NCI-H446 (cell line): Measurements from ENCODE around the gene USP49.

Experiments used
- DNase-seq, 2 experiments: peaks; one replicate each; lab custom pipeline; 2025; lab: John Stamatoyannopoulos, UW

The USP49 gene

DNA sequence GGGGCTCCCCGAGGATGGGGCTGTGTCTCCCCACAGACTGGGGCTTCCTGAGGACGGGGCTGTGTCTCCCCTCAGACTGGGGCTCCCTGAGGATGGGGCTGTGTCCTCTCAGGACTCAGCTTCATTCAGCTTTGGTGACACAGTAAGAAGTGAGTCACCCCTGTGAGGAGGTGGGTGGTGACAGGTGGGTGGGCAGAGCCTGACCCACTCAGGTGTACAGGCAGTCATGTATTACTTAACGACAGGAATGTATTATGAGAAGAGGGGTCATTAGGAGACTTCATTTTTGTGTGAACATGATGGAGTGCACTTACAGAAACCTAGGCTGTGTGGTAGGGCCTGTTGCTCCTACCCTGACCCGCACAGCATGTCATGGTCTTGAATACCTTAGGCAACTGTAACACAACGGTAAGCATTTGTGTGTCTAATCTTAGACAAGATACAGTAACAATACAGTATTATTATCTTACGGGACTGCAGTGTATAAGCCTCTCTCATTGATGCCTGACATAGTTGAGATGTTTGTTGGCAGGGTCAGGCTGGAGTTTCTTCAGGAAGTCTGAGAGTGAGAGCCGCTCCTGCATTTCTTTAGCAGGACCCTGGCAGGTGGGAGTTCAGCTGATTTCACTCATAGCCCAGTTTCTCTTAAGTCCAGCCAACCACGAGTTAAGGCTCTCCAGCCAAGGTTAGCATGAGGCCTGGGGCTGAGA lies 137.1 kb downstream of the USP49 start:
- no peak for DNase-seq

- peak in 1 of 2 experiments; percentile 19 for DNase-seq
These were observed 137.9 kb downstream of the USP49 start for GRCh38 chr6:41757271-41757670.

- DNase-seq = no peak
These were observed 138.8 kb downstream of the USP49 start for GRCh38 chr6:41756354-41756753.

GRCh38 chr6:41755895-41756294 lies 139.3 kb downstream of the USP49 start:
- DNase-seq = no peak

DNA sequence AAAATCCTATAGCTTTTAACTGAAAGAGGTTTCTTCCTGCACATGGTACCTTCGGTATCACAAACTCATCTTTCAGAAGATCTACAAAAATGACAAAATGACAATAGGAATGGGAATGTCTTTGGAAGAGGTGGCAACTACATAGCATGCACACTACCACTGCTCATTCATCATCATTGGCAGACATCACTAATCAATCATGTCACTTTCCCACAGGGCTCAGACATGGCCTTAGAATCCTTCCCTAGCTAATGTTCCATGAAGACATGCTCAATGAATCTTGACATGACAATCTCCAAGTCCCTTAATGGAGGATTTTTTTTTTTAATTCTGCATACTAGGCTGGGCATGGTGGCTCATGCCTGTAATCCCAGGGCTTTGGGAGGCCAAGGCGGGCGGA lies 144.8 kb downstream of the USP49 start:
- DNase-seq = no peak

- DNase-seq = no peak
These were observed 146.6 kb downstream of the USP49 start for GRCh38 chr6:41748542-41748941.

- no peak for DNase-seq
These were observed 147.1 kb downstream of the USP49 start for GRCh38 chr6:41748102-41748477.

GRCh38 chr6:41747256-41748101 lies 147.7 kb downstream of the USP49 start, which contains the start of gene PGC:
TSS of gene PGC (minus strand) at chr6:41747397. CDS start at chr6:41747334, 63 bp downstream.
- no peak for DNase-seq

- DNase-seq = no peak
These were observed 149.1 kb downstream of the USP49 start for GRCh38 chr6:41746107-41746506.

- DNase-seq = no peak
These were observed 150.9 kb downstream of the USP49 start for GRCh38 chr6:41744236-41744787.

DNA sequence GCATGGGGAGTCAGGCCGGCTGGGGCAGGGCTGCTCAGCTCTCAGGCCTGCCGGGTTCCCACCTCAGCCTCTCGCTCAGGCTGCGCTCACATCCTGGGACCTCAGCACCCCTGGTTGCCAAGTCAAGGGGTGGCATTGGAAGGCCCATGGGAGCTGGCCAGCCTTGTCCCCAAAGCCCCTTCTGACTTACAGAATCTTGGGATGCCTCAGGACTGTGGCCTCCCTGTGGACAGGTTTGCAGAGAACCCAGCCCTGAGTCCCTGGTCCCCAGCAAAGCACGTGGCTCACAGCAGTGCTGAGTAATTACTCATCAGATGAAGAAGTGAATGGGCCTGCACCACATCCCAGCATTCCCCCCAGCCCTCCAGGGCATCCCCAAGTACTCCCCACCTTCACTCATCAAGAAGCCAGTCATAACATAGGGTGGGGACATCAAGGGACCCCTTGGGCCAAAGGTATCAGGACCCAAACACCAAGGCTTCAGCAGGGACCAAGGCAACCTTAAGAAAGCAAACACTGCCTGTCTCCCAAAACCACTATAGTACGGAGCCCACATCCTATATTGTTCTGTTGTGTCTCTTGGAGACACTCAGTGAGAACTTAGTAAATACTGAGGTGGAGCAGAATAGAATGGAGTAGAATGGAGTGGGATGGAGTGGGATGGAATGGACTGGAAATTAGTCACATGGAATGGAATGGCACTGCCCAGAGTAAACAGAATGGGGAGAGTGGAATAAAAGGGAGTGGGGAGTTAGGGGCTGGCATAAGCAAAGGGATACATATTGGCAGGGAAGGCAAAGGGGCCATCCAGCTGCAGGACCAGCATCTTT lies 151.6 kb downstream of the USP49 start:
- DNase-seq = no peak

DNA sequence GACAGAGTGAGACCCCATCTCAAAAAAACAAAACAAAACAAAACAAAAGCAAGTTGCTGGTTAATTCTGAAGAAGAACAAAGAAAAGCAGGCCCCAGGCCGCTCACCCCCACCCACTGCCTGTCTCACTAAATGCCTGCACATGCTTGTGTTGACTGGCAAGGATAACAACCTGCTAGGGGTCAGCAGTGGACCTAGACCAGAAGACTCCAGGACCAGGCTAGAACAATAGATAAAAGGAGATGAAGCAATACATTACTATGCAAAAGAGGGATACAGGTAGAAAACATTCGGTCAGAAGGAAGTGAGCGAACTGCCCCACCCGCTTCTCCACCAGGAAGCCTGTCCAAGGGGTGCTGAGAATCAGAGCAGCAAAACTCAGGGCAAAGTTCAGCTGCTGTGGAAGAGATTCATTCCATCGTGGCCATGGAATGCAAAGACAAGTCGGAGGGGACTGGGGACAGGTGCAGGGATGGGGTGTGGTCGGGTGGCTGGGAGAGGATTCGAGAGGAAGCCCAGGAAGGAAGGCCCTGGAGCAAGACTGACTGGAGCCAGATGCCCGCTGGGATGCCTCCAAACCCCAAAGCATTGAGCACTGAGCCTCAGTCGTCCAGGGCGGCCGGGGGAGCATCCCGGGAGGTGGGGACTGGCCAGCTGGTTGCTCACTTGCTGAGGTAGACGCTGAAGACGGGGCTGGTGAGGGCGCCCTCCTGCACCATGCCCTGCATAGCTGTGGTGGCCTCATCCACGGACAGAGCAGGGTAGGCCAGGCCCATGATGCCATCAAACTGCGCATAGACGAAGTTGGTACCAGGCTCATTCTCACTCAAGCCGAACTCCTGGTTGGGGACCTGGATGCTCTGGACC lies 153.3 kb downstream of the USP49 start:
- DNase-seq = no peak

- DNase-seq = no peak
These were observed 154.6 kb downstream of the USP49 start for GRCh38 chr6:41740366-41741162.
